ENCODE measurements around the gene GGT6.

Gene GGT6

DNA sequence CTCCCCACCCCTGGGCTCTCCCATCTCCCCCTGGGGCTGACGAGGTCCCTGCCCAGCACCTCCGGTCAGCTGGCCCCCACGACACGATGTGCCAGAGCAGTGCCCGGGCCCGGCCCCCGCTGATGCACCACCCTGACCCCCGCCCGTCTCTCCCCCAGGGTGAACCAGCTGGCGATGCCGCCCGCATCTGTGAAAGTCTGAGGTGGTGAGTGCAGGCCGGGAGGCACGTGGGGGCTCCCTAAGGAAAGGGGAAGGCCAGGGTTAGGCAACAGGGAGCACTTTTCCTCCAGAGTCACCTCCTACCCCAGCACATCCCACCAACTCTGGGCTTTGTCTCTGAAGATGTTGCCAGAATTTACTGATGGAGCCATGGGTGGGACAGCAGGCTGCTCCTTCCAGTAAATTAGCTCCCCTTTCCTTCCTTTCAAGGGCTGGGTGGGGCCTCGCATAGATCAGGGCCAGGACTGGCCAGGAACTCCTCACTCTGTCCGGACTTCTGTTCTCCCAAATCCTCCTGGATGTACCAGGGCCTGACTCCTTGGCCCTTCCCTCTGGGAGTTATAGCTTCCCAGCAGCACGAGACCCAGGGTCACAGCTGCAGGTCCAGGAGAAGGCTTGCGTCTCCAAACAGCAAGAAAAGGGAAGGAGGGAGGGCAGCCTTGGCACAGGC, 23.5 kb downstream of the GGT6 start:
- DNase-seq = no peak

DNA sequence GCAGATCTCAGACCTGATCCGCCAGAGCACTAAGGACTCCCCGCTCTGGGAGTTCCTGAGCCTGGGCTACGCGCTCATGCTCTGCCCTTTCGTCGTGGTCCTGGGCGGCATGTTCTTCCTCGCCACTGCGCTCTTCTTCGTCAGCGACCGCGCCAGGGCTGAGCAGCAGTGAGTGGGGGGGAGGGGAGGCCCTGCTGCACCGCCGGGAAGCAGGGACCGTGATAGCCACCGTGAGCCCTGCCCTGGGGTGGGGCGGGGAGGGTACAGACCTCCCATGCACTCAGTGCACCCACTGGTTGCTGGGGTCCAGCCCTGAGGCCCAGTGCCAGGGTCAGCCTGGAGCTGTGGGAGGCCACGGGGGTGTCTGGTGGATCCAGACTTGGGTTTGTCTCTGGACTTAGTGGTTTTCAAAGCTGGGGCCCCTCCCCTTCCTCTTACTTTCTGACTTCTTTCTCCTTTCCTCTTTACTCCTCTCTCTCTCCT, 24.1 kb downstream of the GGT6 start:
- no peak for DNase-seq

DNA sequence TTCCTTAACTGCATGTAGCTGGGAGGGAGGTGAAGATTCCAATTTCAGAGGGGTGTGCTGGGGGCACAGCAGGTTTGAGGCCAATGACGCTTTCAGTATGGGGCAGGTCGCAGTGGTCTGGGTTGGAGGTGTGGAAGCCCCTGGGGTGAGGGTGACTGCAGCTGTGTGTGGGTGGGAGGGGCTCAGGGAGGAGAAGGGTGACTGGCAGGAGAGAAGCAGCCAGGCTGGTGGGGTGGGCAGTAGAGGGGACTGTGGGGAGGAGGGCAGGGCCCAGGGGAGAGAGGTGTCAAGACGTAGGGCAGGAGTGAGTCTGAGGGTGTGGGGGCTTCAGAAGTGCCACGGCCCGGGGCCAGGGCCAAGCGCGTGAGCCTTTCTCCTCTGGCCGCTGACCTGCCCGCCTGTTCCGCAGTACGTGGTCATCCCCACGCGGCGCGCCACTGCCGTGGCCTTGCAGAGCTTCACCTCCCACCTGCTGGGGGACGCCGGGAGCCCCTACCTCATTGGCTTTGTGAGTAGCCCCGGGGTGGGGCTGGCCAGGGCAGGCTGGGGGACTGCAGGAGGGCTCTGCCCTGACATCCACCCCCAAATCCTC, 24.6 kb downstream of the GGT6 start:
- DNase-seq = no peak

DNA sequence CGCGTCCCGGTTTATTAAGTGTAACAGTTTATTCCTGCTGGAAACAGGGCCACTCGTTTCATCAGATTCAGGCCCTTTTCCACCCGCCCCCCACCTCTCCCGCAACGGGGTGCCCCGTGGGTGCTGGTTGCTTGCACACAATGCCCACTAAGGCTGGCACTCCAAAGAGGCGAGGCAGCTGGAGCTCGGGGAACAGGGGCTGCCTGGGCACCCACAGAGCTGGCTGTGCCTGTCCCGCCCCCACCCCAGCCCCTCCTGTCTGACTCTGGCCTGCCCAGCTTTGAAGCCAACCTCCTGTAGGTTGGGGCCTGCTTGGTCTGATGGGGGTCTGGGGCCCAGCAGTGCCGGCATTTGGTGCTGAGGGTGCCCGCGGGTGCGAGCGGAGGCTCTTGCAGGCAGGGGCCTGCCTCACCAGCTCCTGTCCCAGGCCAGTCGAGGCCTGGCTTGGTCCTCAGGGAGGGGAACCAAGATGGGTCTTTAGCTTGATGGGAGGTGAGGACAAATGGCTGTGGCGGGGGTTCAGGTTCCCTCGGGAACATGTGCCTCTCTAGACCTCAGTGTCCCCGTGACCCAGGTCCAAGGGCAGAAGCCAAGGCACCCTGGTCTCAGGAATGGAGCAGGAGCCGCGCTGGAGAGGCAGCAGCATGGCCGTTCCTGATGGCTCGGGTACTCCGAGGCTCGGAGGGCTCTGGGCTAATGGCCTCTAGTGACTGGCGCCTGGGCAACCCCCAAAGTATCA, 25.3 kb downstream of the GGT6 start:
- no peak for DNase-seq

DNA sequence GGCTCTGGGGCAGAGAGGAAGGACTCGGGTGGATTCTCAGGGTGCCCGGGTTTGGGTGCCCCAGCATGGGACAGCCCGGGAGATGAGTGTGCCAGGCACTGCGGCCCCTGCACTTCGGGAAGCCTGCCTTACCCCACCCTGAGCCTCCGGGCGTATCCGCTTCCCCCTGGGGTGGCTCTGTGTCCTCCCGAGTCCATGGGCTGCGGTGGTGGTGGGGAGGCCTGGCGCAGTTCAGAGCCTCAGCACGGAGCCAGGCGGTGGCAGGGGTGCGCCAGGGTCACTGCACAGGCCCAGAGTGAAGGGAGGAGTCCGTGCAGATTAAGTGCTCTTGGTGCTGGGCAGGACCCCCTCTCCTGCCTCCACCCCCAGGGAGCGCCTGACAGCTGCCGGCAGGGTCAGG, 25.9 kb downstream of the GGT6 start:
- DNase-seq = no peak

DNA sequence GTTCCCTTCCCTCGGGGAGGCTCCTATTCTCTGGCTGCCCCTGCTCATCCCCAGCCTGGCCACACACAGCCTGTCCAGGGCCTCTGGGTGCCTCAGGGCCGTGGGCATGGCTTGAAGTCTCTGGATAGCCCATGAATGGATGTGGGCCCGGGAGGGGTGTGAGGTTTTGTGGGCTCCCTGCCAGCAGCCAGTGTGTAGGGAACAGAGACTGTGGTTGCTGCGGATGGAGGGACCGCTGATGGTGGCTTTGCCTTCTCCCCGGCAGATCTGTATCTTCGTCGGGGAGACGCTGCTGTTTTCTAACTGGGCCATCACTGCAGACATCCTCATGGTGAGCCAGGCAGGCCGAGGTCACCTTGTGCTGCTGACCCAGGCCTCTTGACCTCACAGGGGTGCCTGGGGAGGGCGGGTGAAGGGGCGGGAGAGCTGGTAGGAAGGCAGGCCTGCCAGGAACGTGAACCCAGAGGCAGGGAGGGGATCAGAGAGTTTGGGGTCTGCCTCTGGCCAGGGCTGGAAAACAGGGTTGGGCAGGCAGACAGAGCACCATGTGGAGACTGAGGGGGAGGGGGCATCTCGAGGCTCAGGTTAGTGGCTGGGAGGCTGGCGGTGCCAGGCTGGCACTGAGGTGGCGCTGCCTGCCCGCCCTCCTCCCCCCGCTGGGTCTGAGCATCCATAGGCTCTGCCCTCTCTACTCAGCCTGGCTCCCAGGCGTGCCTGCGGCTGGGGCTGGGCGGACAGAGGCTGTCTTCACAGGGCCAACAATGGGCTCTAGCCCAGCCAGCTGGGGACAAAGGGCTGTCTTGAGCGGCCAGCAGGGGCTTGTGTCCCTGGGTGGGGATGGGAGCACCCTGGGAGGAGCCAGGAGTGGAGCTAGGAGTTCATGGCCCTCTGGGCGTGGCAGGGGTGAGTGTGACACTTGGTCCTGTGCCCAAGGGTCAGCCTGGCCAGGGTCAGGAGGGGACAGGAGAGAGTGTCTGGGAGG, 26.6 kb downstream of the GGT6 start:
- no peak for DNase-seq

DNA sequence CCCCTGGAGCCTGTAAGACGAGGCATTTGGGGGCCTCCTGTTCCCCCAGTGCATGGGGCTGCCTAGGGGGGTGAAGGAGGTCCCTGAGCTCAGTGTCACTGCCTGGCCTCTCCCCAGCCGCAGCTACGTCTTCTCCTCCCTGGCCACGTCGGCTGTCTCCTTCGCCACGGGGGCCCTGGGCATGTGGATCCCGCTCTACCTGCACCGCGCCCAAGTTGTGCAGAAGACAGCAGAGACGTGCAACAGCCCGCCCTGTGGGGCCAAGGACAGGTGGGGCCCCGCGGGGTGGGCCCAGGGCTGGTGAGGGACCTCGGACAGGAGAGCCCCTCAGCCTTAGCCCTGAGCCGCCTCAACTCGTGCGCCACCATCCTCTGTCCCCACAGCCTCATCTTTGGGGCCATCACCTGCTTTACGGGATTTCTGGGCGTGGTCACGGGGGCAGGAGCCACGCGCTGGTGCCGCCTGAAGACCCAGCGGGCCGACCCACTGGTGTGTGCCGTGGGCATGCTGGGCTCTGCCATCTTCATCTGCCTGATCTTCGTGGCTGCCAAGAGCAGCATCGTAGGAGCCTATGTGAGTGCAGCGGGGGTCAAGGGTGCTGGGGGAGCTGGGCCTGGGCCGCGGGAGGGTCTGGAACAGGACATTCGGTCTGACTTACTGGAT, 27.4 kb downstream of the GGT6 start:
- no peak for DNase-seq

DNA sequence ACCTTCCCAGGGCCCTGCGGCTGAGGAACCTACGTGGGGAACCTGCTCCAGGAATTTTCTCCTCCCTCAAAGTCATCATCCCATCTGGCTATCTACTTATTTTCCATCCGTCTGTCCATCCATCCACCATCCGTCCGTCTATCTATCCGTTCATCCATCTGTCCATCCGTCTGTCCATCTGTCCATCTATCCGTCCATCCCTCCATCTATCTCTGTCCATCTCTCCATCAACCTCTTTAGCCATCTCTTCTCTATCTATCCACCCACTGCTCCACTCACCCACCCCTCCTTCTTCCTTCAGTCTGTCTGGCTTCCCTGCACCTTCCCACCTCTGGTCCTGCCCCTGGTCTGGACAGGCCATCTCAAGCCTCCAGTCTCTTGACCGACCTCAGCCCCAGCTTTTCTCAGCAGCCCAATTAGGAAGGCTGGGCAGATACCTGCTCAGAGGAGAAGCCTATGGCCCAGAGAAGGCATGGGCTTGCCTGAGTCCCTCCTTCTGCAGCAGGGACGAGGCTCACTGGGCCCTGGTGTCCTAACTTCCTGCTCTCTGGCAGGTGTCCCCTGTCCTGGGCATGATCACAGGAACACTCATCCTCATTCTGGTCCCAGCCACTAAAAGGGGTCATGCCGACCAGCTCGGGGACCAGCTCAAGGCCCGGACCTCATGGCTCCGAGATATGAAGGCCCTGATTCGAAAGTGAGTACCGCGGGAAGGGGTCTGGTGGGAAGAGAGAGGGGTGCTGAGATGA, 28.2 kb downstream of the GGT6 start:
- DNase-seq = no peak

DNA sequence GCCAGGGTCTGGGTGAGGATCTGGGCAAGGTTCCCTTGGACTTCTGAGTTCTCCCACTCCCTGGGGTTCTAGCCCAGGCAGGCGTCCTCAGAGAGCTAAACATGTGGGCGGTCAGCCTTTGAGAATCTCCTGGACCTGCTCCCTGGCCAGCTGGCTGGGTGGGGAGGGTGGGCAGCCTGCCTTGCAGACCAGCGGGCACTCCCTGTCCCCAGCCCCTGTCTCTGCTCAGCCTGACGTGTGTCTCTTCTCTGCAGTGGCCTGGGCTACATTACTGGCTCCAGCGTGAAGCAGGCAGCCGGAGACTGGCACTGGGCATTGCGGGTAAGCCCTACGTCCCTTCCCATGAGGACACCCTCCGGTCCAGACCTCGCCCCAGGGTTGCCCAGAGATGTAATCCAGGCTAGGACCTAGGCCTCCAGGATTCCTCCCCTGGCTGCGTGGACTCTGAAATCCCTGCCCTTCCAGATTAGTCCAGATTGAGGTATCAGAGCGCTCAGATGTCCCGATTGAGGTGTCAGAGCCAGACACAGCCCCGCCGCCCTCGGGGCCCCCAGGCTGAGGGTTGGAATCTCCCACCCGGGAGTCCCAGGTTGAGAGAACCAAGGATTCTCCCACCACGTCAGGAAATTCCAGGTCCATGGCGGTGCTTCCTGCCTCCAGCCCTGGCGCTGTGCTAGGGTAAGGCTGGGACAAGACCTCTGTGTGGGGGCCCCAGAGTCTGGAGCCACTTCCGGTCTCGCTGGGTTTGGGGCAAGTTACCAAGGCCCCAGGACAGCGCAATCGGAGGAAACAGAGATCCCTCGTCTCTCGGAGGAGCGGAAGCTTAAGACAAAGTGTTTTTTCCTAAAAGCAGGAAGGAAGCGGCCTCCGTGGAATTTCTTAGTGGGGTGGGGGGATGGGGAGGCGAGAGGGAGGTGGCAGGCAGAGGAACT, 29.3 kb downstream of the GGT6 start:
- no peak for DNase-seq

DNA sequence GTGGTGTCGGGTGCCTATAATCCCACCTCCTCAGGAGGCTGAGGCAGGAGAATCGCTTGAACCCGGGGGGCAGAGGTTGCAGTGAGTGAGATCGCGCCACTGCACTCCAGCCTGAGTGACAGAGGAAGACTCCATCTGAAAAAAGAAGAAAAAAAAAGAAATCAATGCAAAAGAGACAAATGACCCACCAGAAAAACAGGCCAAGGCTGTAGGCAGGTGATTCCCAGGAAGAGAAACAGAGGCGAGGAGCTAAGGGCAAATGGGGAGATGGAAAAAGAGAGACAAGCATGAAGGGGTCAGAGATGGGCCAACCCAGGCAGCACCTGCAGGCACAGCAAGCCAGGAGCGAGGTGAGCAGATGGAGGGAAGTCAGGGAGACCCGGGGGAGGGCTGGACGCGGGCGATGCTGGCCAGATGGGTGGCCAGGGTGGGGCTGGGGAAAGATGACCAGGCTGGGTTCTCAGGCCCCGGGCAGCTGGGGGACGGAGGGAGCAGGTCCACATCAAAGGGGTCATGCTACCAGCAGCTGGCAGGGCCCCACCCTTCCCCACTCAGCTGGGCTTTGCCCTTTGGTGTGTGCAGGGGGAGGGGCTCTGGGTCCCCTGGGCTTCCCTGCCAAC, 30.7 kb downstream of the GGT6 start:
- no peak for DNase-seq

DNA sequence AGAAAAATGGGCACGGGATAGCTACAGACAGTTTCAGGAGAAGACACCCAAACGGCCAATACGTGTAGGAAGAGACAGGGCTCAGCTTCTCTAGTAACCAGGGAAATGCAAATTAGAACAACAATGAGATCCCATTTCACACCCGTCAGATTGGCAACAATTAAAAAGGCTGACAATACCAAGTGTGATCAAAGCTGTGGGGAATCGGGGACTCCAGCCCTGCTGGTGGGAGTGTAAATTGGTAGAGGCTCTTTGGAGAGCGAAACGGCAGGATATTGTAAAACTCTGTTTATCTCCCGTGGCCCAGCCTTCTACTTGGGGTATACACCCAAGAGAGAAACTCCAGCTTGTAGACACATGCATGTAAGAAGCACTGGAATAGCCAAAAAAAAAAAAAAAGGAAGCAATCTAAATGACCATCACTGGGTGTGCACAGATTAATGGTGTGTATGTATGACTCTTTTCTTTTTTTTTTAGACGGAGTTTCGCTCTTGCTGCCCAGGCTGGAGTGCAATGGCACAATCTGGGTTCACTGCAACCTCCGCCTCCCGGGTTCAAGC, 32.7 kb downstream of the GGT6 start:
- DNase-seq = no peak

DNA sequence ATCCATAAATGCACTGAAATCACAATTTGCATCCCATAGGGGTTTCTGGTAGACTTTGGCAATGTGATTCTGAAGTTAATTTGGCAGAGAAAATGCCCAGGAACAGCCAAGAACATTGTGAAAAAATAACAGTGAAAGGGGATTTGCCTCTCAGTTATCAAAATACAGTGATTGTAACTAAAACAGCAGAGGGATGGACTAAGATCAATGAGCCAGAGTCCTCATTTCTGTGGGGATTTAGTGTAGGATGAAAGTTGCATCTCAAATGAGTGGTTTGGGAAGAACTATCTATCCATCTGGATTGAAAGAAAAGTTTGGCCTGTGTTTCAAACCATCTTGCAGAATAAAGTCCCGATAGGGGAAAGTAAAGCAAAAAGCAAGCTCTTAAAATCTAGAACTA, 33.2 kb downstream of the GGT6 start:
- DNase-seq = no peak

DNA sequence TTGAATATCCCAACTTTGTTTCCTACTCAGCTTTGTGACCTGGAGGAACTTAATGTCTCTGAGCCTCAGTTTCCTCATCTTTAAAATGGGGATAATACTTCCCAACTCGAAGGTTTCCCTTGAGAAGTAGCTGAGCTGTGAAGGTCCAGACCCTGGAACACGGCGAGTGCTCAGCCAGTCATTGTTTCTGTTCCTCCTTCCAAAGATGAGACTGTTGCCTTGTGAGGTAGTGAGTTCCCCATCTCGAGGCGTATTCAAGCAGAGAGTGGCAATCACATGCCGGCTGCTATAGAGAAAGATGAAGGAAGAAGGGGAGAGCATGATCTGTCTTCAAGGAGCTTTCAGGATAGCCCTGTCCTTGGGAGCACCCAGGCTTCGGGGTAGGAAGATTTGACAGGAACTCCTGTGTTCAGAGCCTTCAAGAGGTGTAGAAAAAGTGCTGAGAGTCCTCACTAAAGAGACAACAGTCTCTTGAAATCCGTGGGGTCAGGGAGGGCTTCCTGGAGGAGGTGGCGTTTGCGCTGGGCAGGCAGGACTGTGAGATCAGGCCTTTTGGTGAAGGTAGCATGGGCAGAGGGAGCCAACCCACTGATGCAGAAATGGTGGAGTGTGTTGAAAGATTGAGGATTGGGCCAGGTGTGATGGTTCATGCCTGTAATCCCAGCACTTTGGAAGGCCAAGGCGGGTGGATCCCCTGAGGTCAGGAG, 34.5 kb downstream of the GGT6 start:
- DNase-seq = no peak

DNA sequence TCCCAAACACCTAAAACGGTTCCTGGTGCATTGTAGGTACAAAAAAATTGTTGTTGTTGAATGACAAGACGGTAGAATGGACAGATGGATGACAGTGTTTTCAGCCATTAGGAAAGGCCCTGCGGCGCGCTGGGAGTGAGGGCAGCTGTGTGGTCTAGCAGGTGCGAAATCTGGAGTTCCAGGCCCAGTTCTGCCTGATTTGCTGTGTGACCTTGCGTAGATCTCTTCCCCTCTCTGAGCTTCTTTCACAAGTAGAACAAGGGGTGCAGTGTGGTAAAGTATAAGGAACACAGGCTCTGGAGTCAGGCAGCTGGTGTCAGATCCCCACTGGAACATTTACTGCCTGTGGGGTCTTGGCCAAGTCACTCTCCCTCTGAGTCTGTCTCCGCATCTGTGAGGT, 36.4 kb downstream of the GGT6 start:
- DNase-seq = no peak

DNA sequence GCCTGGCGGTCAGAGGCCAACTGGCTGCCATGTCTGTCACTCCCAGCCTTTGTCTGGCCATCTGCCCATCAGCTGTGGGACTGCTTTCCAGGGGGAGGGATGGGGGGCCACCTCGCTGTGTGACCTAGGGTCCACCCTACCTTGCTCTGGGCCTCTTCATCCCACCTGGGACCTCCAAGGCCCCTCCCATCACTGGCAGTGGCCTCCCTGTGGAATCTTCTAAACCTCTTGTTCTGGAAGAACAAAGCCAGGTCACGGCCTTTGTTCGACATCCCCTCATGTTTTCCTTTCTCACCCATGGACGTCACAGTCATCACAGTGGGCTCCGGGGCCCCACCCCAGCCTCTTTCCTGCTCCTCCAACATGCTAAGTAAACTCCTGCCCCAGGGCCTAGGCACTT, 37.7 kb downstream of the GGT6 start:
- DNase-seq = no peak

DNA sequence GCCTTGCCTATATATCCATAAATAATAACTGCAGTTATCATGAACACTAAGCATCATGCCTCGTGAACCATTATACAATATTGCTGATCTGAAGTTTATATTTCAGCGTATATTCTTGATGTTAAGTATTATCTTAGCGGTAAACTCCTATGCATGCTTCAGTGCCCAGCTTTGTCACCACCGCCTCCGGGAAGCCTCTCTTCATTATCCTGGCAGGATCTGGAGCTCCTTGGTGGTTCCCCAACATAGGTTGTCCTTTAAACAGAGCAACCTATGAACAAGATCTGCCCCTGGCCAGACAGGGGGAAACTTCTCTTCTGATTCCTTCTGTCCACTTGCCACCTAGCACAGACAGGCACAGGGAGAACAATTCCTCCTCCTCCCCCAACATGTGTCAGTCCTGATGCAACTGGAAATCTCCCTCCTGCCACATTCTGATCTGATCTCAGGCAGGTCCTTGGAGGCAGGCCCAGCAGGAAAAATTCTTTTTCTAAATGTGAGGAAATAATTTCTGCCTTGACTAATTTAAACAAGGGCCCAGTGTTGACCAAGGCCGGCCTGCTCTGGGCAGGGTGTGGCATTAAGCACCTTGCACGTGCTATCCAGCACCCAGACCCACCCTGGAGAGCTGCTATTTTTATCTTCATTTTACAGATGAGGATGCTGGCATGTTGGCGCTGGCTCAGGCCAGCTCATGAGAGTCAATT, 39.3 kb downstream of the GGT6 start:
- DNase-seq = no peak

DNA sequence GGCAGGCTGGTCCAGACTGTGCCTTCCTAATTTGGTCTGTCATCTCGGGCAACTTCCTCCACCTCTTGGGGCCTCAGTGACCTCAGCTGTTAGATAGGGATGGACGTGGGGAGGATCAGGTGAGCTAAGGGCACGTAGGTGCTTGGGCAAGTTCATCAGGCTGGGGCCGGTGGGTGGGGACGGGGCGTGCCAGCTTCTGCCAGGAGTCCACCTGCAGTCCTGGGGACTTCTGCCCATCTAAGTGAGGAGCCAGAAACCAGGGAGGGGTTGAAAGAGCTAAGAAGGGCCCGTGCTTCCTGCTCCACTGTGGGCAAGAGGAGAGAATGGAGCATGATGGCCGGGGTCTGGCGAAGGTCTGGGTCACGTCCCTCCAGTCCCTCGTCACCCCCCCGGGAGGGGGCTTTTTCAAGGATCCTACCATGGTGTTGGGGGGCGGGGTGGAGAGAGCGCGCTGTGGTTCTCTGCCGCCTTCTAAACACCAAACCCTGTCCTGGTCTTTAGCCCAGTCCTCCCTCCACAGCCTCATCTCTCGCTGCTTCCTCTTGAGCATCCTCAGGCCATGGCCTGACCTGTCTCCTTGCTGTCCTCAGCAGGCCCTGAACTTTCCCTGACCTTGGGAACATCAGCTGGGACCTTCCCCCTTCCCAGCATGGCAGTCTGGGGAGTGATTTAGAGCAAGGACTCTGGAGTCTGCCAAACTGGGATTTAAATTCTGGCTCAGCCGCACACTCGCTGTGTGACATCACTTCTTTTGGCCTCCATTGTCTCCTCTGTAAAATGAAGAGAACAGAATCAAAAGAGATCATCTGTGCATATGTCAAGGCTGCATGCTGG, 40.1 kb downstream of the GGT6 start:
- DNase-seq = no peak

All from CD4-positive, alpha-beta T cell treated with Interleukin-4 for 1 hour (primary cell).